ENCODE results near the gene FABP3. TPM values are rescaled to one million over a fixed set of nuclear protein-coding genes. Genes with fewer than 3 reads are reported as not detected.

The FABP3 gene
- total RNA-seq, 2 donors from 2014 or later = 3.0 to 3.4 TPM

- Histone ChIP-seq H3K27ac (ENCODE audit: low read depth, low read length) (no peak overlapping the region), H3K27me3 (ENCODE audit: control insufficient read depth, insufficient read depth, low read length, poor library complexity, severe bottlenecking) (no peaks in the 10 kb centered on the region), H3K4me1 (ENCODE audit: control insufficient read depth, insufficient read depth, low read length) (peaks cover 11% of the 10 kb centered on the region), H3K4me3 (ENCODE audit: low read length) (no peak overlapping the region), H3K9me3 (ENCODE audit: control insufficient read depth, low read length) (no peaks in the 10 kb centered on the region), H3K36me3 (ENCODE audit: control insufficient read depth, insufficient read depth, low read length) (peaks cover 70% of the 10 kb centered on the region), H3K9ac (ENCODE audit: extremely low read depth, low read length, poor library complexity, severe bottlenecking) (no peak overlapping the region)
- DNase-seq = no peak
- 92 to 96% methylated on average over 5 to 6 of the region's 6 CpGs for WGBS, 2 experiments (ENCODE audit: insufficient coverage in 1 of 2, insufficient read length in 1 of 2)
- H3K4me1 Mint-ChIP-seq = peaks cover 9% of the 10 kb centered on the region
- H3K9me3 Mint-ChIP-seq = no peaks in the 10 kb centered on the region
- TF ChIP-seq CTCF (conservative IDR thresholded peaks at IDR 0.05) = no peak
- H3K4me3 Mint-ChIP-seq = no peak overlapping the region
- no peak overlapping the region for H3K27ac Mint-ChIP-seq
- peaks cover 51% of the 10 kb centered on the region for H3K36me3 Mint-ChIP-seq (ENCODE audit: low read depth)
- H3K27me3 Mint-ChIP-seq (ENCODE audit: insufficient read depth) = no peaks in the 10 kb centered on the region
These were observed 11.3 kb downstream of the FABP3 start for GRCh38 chr1:31361607-31362006.

GRCh38 chr1:31356427-31356826 is 16.4 kb downstream of the FABP3 start:
- H3K4me3 Mint-ChIP-seq = no peak overlapping the region
- DNase-seq = no peak
- H3K27me3 Mint-ChIP-seq (ENCODE audit: insufficient read depth) = no peaks in the 10 kb centered on the region
- TF ChIP-seq CTCF (conservative IDR thresholded peaks at IDR 0.05) = no peak
- H3K27ac Mint-ChIP-seq = no peak overlapping the region
- H3K4me1 Mint-ChIP-seq = no peaks in the 10 kb centered on the region
- H3K9me3 ChIP-seq (ENCODE audit: control insufficient read depth, low read length) = no peaks in the 10 kb centered on the region
- H3K27me3 ChIP-seq (ENCODE audit: control insufficient read depth, insufficient read depth, low read length, poor library complexity, severe bottlenecking) = no peaks in the 10 kb centered on the region
- peaks cover 47% of the 10 kb centered on the region for H3K36me3 Mint-ChIP-seq (ENCODE audit: low read depth)
- peaks cover 63% of the 10 kb centered on the region for H3K36me3 ChIP-seq (ENCODE audit: control insufficient read depth, insufficient read depth, low read length)
- H3K9me3 Mint-ChIP-seq = no peaks in the 10 kb centered on the region
- no peak overlapping the region for H3K27ac ChIP-seq (ENCODE audit: low read depth, low read length)
- H3K9ac ChIP-seq (ENCODE audit: extremely low read depth, low read length, poor library complexity, severe bottlenecking) = no peak overlapping the region
- WGBS, 2 experiments (ENCODE audit: insufficient coverage in 1 of 2, insufficient read length in 1 of 2) = 89% methylated on average over 2 of the region's 2 CpGs; no CpG with 5 or more reads in 1 of the 2 experiments
- H3K4me3 ChIP-seq (ENCODE audit: low read length) = no peak overlapping the region
- H3K4me1 ChIP-seq (ENCODE audit: control insufficient read depth, insufficient read depth, low read length) = no peaks in the 10 kb centered on the region

- DNase-seq = no peak
- Histone ChIP-seq H3K9me3 (ENCODE audit: control insufficient read depth, low read length) (no peaks in the 10 kb centered on the region), H3K27ac (ENCODE audit: low read depth, low read length) (no peak overlapping the region), H3K4me1 (ENCODE audit: control insufficient read depth, insufficient read depth, low read length) (no peaks in the 10 kb centered on the region), H3K27me3 (ENCODE audit: control insufficient read depth, insufficient read depth, low read length, poor library complexity, severe bottlenecking) (no peaks in the 10 kb centered on the region), H3K4me3 (ENCODE audit: low read length) (no peak overlapping the region), H3K36me3 (ENCODE audit: control insufficient read depth, insufficient read depth, low read length) (peaks cover 70% of the 10 kb centered on the region), H3K9ac (ENCODE audit: extremely low read depth, low read length, poor library complexity, severe bottlenecking) (no peak overlapping the region)
- Mint-ChIP-seq H3K4me3 (no peak overlapping the region), H3K27ac (no peak overlapping the region), H3K27me3 (ENCODE audit: insufficient read depth) (no peaks in the 10 kb centered on the region), H3K36me3 (ENCODE audit: low read depth) (peaks cover 47% of the 10 kb centered on the region), H3K9me3 (no peaks in the 10 kb centered on the region), H3K4me1 (no peaks in the 10 kb centered on the region)
- 88 to 90% methylated on average over 1 to 3 of the region's 3 CpGs for WGBS, 2 experiments (ENCODE audit: insufficient coverage in 1 of 2, insufficient read length in 1 of 2)
- no peak for TF ChIP-seq CTCF (conservative IDR thresholded peaks at IDR 0.05)
These were observed 18.6 kb downstream of the FABP3 start for GRCh38 chr1:31354283-31354682.

All from endodermal cell (in vitro differentiated cells).